Neural cell (in vitro differentiated cells): ENCODE measurements around the gene CTXND1. TPM values are rescaled to one million over a fixed set of nuclear protein-coding genes. Genes with fewer than 3 reads are reported as not detected.

Experiments used
- H2AFZ ChIP-seq: fragments of 200-600, 300-800 bp; sonication (generic), shearing (Covaris generic); 2 replicates; pipeline ENCODE4 v1.6.0; 2014; ENCODE audit warnings: low read depth, mild to moderate bottlenecking, antibody characterized with exemption, low read length, moderate library complexity
- H3F3A ChIP-seq: fragments of 200-600 bp; shearing (Covaris generic); 2 replicates; pipeline ENCODE4 v1.6.1; 2016; ENCODE audit warnings: mild to moderate bottlenecking, moderate library complexity, mixed read lengths, antibody characterized with exemption, low read length; ENCODE audit not compliant: insufficient read depth, poor library complexity, severe bottlenecking
- H3K27ac ChIP-seq: fragments of 200-600, 300-800 bp; sonication (generic), shearing (Covaris generic); 2 replicates; pipeline ENCODE4 v1.5.1; 2014; ENCODE audit warnings: mild to moderate bottlenecking, low read length, moderate library complexity
- H3K27me3 ChIP-seq: fragments of 300-800, 200-600 bp; sonication (generic), shearing (Covaris generic); 2 replicates; pipeline ENCODE4 v1.6.0; 2014; ENCODE audit warnings: mild to moderate bottlenecking, low read depth, low read length, moderate library complexity; ENCODE audit not compliant: insufficient read depth
- H3K36me3 ChIP-seq: fragments of 300-800, 200-600 bp; sonication (generic), shearing (Covaris generic); 2 replicates; pipeline ENCODE4 v1.5.1; 2014; ENCODE audit warnings: mild to moderate bottlenecking, antibody characterized with exemption, low read length, moderate library complexity; ENCODE audit not compliant: insufficient read depth
- H3K4me2 ChIP-seq: fragments of 300-800, 200-600 bp; sonication (generic), shearing (Covaris generic); 2 replicates; pipeline ENCODE4 v1.6.0; 2014; ENCODE audit warnings: mild to moderate bottlenecking, low read length
- H3K4me3 ChIP-seq: fragments of 300-800, 200-600 bp; sonication (generic), shearing (Covaris generic); 2 replicates; pipeline ENCODE4 v1.5.1; 2014; ENCODE audit warnings: mild to moderate bottlenecking, low read length, moderate library complexity
- H3K79me2 ChIP-seq: fragments of 200-600 bp; shearing (Covaris generic); replicated peaks from 2 replicates; pipeline ENCODE4 v1.6.0; 2014; ENCODE audit warnings: mild to moderate bottlenecking, low read length, moderate library complexity; ENCODE audit not compliant: insufficient read depth
- H3K9ac ChIP-seq: fragments of 300-800, 200-600 bp; sonication (generic), shearing (Covaris generic); 2 replicates; pipeline ENCODE4 v1.6.1; 2016; ENCODE audit warnings: mild to moderate bottlenecking, low read length, mixed read lengths
- H3K9me2 ChIP-seq: fragments of 200-600 bp; shearing (Covaris generic); 2 replicates; pipeline ENCODE4 v1.6.1; 2016; ENCODE audit warnings: mild to moderate bottlenecking, low read length, mixed read lengths; ENCODE audit not compliant: insufficient read depth
- H3K9me3 ChIP-seq: fragments of 200-600, 300-800 bp; sonication (generic), shearing (Covaris generic); 2 replicates; pipeline ENCODE4 v1.6.1; 2016; ENCODE audit warnings: mild to moderate bottlenecking, mixed run types, low read length, moderate library complexity, mixed read lengths
- H4K20me1 ChIP-seq: fragments of 200-600 bp; shearing (Covaris generic); 2 replicates; pipeline ENCODE4 v1.6.1; 2016; ENCODE audit warnings: mild to moderate bottlenecking, mixed run types; ENCODE audit not compliant: insufficient read depth
- CTCF ChIP-seq: fragments of 450-650 bp; IDR thresholded peaks from 2 replicates; pipeline ENCODE4 v1.5.1; 2014; ENCODE audit warnings: antibody characterized with exemption, mild to moderate bottlenecking, moderate library complexity; ENCODE audit not compliant: poor library complexity, severe bottlenecking
- EP300 ChIP-seq: fragments of 450-650 bp; conservative IDR thresholded peaks from 2 replicates; pipeline ENCODE4 v1.6.1; 2014; ENCODE audit warnings: antibody characterized with exemption, mild to moderate bottlenecking, moderate library complexity; ENCODE audit not compliant: poor library complexity, severe bottlenecking
- EZH2 ChIP-seq: fragments of 200-600, 300-800 bp; shearing (Covaris generic), sonication (generic); IDR thresholded peaks from 2 replicates; pipeline ENCODE4 v1.6.1; 2014; ENCODE audit warnings: antibody characterized with exemption, low read length, borderline replicate concordance, mild to moderate bottlenecking; ENCODE audit not compliant: insufficient read depth, poor library complexity, severe bottlenecking
- MXI1 ChIP-seq: fragments of 450-650 bp; conservative IDR thresholded peaks from 2 replicates; pipeline ENCODE4 v1.6.1; 2014; ENCODE audit warnings: antibody characterized with exemption, mild to moderate bottlenecking; ENCODE audit not compliant: poor library complexity, severe bottlenecking
- POLR2AphosphoS5 ChIP-seq: IDR thresholded peaks from 2 replicates; pipeline ENCODE4 v1.6.1; 2012
- RAD21 ChIP-seq: fragments of 450-650 bp; conservative IDR thresholded peaks from 2 replicates; pipeline ENCODE4 v1.6.1; 2014; ENCODE audit warnings: antibody characterized with exemption, mild to moderate bottlenecking, moderate library complexity
- REST ChIP-seq: IDR thresholded peaks from 2 replicates; pipeline ENCODE4 v1.6.1; 2012; ENCODE audit warnings: borderline replicate concordance
- SMC3 ChIP-seq: fragments of 450-650 bp; conservative IDR thresholded peaks from 2 replicates; pipeline ENCODE4 v1.6.1; 2014; ENCODE audit warnings: antibody characterized with exemption, mild to moderate bottlenecking, moderate library complexity; ENCODE audit not compliant: poor library complexity
- TAF1 ChIP-seq: IDR thresholded peaks from 2 replicates; pipeline ENCODE4 v1.6.1; 2012; ENCODE audit warnings: low read depth
- polyA plus RNA-seq: library from polyadenylated mRNA; depleted of rRNA; stranded (reverse); fragments of >200 nt; gene quantifications from 2 replicates; pipeline ENCODE4 v1.2.3, GENCODE V29; 2014

The CTXND1 gene
- polyA plus RNA-seq, 1 donor from 2014 or later, result not detected

- Histone ChIP-seq H3K27ac (no peak overlapping the region), H3K4me3 (no peak overlapping the region)
These were observed 18.4 kb downstream of the CTXND1 start for GRCh38 chr15:80233581-80233980.

GRCh38 chr15:80231371-80231770 lies 20.6 kb downstream of the CTXND1 start:
- Histone ChIP-seq H3K9me2 (no peaks in the 10 kb centered on the region), H3K79me2 (no peaks in the 10 kb centered on the region), H2AFZ (no peak overlapping the region), H3K9ac (no peak overlapping the region), H3K36me3 (no peaks in the 10 kb centered on the region), H3K9me3 (no peaks in the 10 kb centered on the region), H3F3A (no peaks in the 10 kb centered on the region), H3K27me3 (no peaks in the 10 kb centered on the region), H4K20me1 (no peaks in the 10 kb centered on the region), H3K4me3 (no peak overlapping the region), H3K27ac (no peak overlapping the region), H3K4me2 (no peak overlapping the region)
- TF ChIP-seq POLR2AphosphoS5 (no peak), EP300 (no peak), REST (no peak), SMC3 (no peak), CTCF (no peak), EZH2 (no peak)

More at GRCh38 chr15:80233581-80233980, 18.4 kb downstream of the CTXND1 start:
- Histone ChIP-seq H3K36me3 (no peaks in the 10 kb centered on the region), H3F3A (no peaks in the 10 kb centered on the region), H2AFZ (no peak overlapping the region), H3K9ac (no peak overlapping the region), H3K27me3 (no peaks in the 10 kb centered on the region), H3K9me2 (no peaks in the 10 kb centered on the region), H3K4me2 (no peak overlapping the region), H3K9me3 (no peaks in the 10 kb centered on the region), H3K79me2 (no peaks in the 10 kb centered on the region), H4K20me1 (no peaks in the 10 kb centered on the region)
- TF ChIP-seq EP300 (no peak), TAF1 (no peak), SMC3 (no peak), EZH2 (no peak), MXI1 (no peak), CTCF (no peak), POLR2AphosphoS5 (no peak), REST (no peak), RAD21 (no peak)
